NT2/D1 (cell line): ENCODE measurements around the gene PDZD11.

Source experiments
- DNase-seq: peaks from one replicate; pipeline ENCODE4 v3.0.0-alpha.2; 2011; ENCODE audit warnings: low read depth, low spot score
- H3K27me3 ChIP-seq: 2 replicates; pipeline ENCODE4 v1.6.0; 2011; ENCODE audit warnings: mild to moderate bottlenecking; ENCODE audit not compliant: insufficient read length, insufficient read depth
- H3K36me3 ChIP-seq: 2 replicates; pipeline ENCODE4 v1.6.1; 2011; ENCODE audit warnings: mild to moderate bottlenecking, low read length, mixed read lengths; ENCODE audit not compliant: insufficient read depth, insufficient read length
- H3K4me1 ChIP-seq: 2 replicates; pipeline ENCODE4 v1.5.1; 2011; ENCODE audit not compliant: insufficient read depth, insufficient read length
- H3K4me3 ChIP-seq: 2 replicates; pipeline ENCODE4 v1.5.1; 2011; ENCODE audit warnings: low read depth; ENCODE audit not compliant: insufficient read length
- H3K9ac ChIP-seq: 2 replicates; pipeline ENCODE4 v1.6.0; 2011; ENCODE audit warnings: low read depth; ENCODE audit not compliant: insufficient read length
- H3K9me3 ChIP-seq: 2 replicates; pipeline ENCODE4 v1.5.1; 2011; ENCODE audit warnings: mild to moderate bottlenecking, low read length; ENCODE audit not compliant: insufficient read depth
- SUZ12 ChIP-seq: IDR thresholded peaks from 2 replicates; pipeline ENCODE4 v1.6.1; 2011; ENCODE audit not compliant: insufficient read length, insufficient read depth; ENCODE audit errors: extremely low read depth
- YY1 ChIP-seq: IDR thresholded peaks from 2 replicates; pipeline ENCODE4 v1.6.1; 2011; ENCODE audit not compliant: insufficient read length, insufficient read depth
- ZNF274 ChIP-seq: IDR thresholded peaks from 2 replicates; pipeline ENCODE4 v1.6.1; 2011; ENCODE audit warnings: mild to moderate bottlenecking, low read depth, low read length

PDZD11 gene

GRCh38 chrX:70322784-70323183, 33.1 kb upstream of the PDZD11 start:
- Histone ChIP-seq H3K4me3 (no peak overlapping the region), H3K36me3 (peaks cover 9% of the 10 kb centered on the region), H3K9ac (no peak overlapping the region), H3K9me3 (no peaks in the 10 kb centered on the region), H3K27me3 (no peaks in the 10 kb centered on the region), H3K4me1 (no peaks in the 10 kb centered on the region)
- DNase-seq = no peak
- no peak for TF ChIP-seq YY1
- TF ChIP-seq SUZ12 = no peak
- no peak for TF ChIP-seq ZNF274

DNA sequence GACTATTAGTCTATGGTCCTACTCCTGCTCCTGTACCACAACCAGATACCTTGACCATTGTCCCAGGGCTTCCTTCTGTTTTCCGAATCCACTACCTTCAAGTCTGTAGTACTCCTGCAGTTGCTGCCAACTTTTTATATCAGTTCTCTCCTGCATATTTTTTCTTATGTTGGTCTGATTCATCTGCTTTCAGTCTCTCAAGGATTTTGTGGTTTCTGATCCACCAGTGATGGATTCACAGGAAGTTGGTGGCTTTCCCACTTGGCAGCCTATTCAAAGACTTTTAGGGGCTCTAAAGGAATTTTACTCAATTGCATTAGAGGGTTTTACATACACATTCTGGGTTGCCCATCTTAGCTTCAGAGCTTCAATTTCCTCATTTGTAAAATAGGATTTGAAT, 23.8 kb upstream of the PDZD11 start:
- DNase-seq = no peak
- no peaks in the 10 kb centered on the region; the same call in 1 of the 2 replicates for H3K9me3 ChIP-seq
- TF ChIP-seq ZNF274 (no peak), SUZ12 (no peak), YY1 (no peak)

GRCh38 chrX:70301716-70302115, 12.0 kb upstream of the PDZD11 start:
- H3K27me3 ChIP-seq = no peaks in the 10 kb centered on the region
- no peaks in the 10 kb centered on the region for H3K9me3 ChIP-seq
- no peak for TF ChIP-seq YY1
- no peak for TF ChIP-seq SUZ12
- TF ChIP-seq ZNF274 = no peak
- H3K4me1 ChIP-seq = no peaks in the 10 kb centered on the region
- DNase-seq = no peak
- H3K4me3 ChIP-seq = no peak overlapping the region
- H3K9ac ChIP-seq = no peak overlapping the region
- H3K36me3 ChIP-seq = peaks cover 60% of the 10 kb centered on the region

More for the DNA sequence above, 23.8 kb upstream of the PDZD11 start:
- Histone ChIP-seq H3K4me3 (no peak overlapping the region), H3K36me3 (peaks cover 18% of the 10 kb centered on the region), H3K9ac (no peak overlapping the region), H3K4me1 (no peaks in the 10 kb centered on the region), H3K27me3 (no peaks in the 10 kb centered on the region)

DNA sequence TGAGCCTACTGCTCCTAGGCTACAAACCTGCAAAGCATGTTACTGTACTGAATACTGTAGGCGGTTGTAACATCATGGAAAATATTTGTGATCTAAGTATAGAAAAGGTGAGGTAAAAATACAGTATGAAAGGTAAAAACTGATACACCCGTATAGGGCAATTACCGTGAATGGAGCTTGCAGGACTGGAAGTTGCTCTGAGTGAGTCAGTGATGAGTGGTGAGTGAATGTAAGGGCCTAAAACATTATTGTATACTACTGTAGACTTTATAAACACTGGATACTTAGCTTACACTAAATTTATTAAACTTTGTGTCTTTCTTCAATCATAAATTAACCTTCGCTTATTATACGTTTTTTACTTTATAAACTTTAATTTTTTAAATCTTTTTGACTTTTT, 3.9 kb upstream of the PDZD11 start:
- no peak for TF ChIP-seq SUZ12
- no peak for TF ChIP-seq YY1
- TF ChIP-seq ZNF274 = no peak
- H3K4me3 ChIP-seq = no peak overlapping the region
- no peaks in the 10 kb centered on the region for H3K27me3 ChIP-seq
- H3K9ac ChIP-seq = no peak overlapping the region
- DNase-seq = no peak
- no peaks in the 10 kb centered on the region for H3K4me1 ChIP-seq
- H3K36me3 ChIP-seq = peaks cover 44% of the 10 kb centered on the region
- H3K9me3 ChIP-seq = no peaks in the 10 kb centered on the region

DNA sequence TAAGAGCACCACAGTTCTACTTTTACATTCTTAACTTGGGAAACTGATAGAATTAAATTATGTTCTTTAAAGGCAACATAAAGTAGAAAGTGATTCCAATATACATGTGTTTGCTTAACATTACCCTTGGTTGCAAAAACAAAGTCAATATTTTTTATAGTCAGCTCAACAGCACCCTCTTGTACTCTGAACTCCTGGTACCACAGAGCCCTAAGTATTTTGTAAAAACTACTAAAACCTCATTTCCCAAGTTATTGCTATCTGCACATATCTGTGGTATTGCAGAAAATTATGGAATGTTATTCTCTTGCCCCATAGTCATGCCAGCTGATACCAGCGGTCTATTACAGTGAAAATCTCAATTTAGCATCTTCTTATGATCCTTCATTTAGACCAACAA, 3.1 kb upstream of the PDZD11 start:
- H3K4me1 ChIP-seq = no peaks in the 10 kb centered on the region
- TF ChIP-seq SUZ12 (no peak), YY1 (no peak), ZNF274 (no peak)
- H3K36me3 ChIP-seq = peaks cover 43% of the 10 kb centered on the region
- no peaks in the 10 kb centered on the region for H3K27me3 ChIP-seq
- H3K9ac ChIP-seq = no peak overlapping the region
- H3K4me3 ChIP-seq = no peak overlapping the region
- no peak for DNase-seq
- no peaks in the 10 kb centered on the region for H3K9me3 ChIP-seq

- Histone ChIP-seq H3K4me1 (no peaks in the 10 kb centered on the region), H3K36me3 (peaks cover 57% of the 10 kb centered on the region), H3K9ac (peak overlapping the region; percentile 94), H3K27me3 (no peaks in the 10 kb centered on the region), H3K4me3 (peak overlapping the region; percentile 83), H3K9me3 (no peaks in the 10 kb centered on the region)
- no peak for TF ChIP-seq ZNF274
- no peak for TF ChIP-seq YY1
- TF ChIP-seq SUZ12 = no peak
- DNase-seq = no peak
Observed at GRCh38 chrX:70289168-70289792, 447 bp downstream of the PDZD11 start.

DNA sequence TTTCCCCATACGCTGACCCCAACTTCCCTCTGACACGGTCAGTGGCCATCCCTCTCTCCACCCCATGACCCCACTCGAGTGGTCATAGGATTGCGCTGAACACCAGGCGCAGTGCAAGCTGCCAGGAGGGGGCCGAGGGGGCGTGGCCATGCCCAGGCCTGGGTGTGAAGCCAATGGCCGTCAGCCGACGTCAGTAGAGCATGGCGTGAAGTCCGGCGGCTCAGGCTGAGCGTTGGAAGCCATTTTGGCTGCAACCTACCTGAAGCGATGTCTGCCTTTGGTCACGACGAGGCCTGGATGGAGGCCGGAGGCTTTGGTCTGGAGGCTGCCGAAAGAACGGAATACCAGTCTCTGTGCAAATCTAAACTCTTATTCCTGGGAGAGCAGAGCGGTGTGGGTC, 7.8 kb downstream of the PDZD11 start, which contains the start of gene RAB41:
RAB41 (plus strand) TSS at position 222 of the 400 bp plus-strand sequence; CDS start at position 268, 46 bp downstream.
- Histone ChIP-seq H3K4me3 (no peak within 1 kb of the TSS), H3K9me3 (no peaks in the 10 kb centered on the region), H3K27me3 (no peaks in the 10 kb centered on the region), H3K9ac (no peak within 1 kb of the TSS), H3K4me1 (no peaks in the 10 kb centered on the region), H3K36me3 (peaks cover 38% of the 10 kb centered on the region)
- no peak for DNase-seq
- TF ChIP-seq ZNF274 = no peak
- TF ChIP-seq SUZ12 = no peak
- TF ChIP-seq YY1 = no peak

DNA sequence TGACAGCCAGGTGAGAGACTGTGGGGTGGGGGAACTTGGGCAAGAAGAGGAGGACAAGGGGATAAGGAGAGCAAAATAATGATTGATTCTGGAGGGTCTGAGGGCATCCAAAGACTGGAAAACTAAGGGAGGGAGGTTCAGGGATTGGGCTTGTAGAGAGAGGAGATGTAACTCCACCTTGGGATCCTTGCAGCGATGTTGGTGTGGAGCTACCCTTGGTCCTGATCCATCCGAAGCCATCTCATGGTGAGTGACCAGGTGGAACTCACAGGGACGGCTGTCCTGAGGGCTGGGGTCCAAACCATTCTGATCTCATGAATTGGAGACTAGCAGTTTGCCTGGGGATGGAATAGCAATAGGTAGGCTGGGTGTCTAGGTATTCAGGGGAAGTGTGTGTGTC, 9.2 kb downstream of the PDZD11 start:
- H3K4me3 ChIP-seq = no peak overlapping the region
- H3K4me1 ChIP-seq = no peaks in the 10 kb centered on the region
- no peaks in the 10 kb centered on the region for H3K9me3 ChIP-seq
- no peak for TF ChIP-seq SUZ12
- no peak for TF ChIP-seq ZNF274
- no peak for TF ChIP-seq YY1
- DNase-seq = no peak
- H3K27me3 ChIP-seq = no peaks in the 10 kb centered on the region
- H3K9ac ChIP-seq = no peak overlapping the region
- H3K36me3 ChIP-seq = peaks cover 24% of the 10 kb centered on the region
